ENCODE results near the gene PLEKHA5.
A peak's percentile ranks its signal among the peaks of the same experiment; 100 is the strongest.
"Not testable (repeated sequence)": the region's sequence is repeated elsewhere in the genome, so short reads cannot be mapped to it uniquely, and the experiment has no call there.

The PLEKHA5 gene

GRCh38 chr12:19129486-19130223 lies at the start of gene PLEKHA5:
PLEKHA5 (plus strand) TSS chr12:19129733; CDS start chr12:19129800, 67 bp downstream.
- DNase-seq = peak; percentile 18

- DNase-seq = no peak
Observed at GRCh38 chr12:19080918-19081317, 48.6 kb upstream of the PLEKHA5 start.

- no peak for DNase-seq
Observed at GRCh38 chr12:19082365-19082911, 47.1 kb upstream of the PLEKHA5 start.

- no peak for DNase-seq
Observed at GRCh38 chr12:19084547-19084946, 45.0 kb upstream of the PLEKHA5 start.

- DNase-seq = no peak
Observed at GRCh38 chr12:19085090-19085489, 44.4 kb upstream of the PLEKHA5 start.

- DNase-seq = peak; percentile 97
Observed at GRCh38 chr12:19088606-19089005, 40.9 kb upstream of the PLEKHA5 start.

- not testable (repeated sequence) for DNase-seq
Observed at GRCh38 chr12:19092482-19092881, 37.1 kb upstream of the PLEKHA5 start.

- DNase-seq = no peak
Observed at GRCh38 chr12:19093218-19093617, 36.3 kb upstream of the PLEKHA5 start.

GRCh38 chr12:19095331-19095730 lies 34.2 kb upstream of the PLEKHA5 start:
- no peak for DNase-seq

- DNase-seq = no peak
Observed at GRCh38 chr12:19095756-19096480, 33.6 kb upstream of the PLEKHA5 start.

- DNase-seq = peak; percentile 78
Observed at GRCh38 chr12:19105463-19105862, 24.1 kb upstream of the PLEKHA5 start.

GRCh38 chr12:19107750-19108149 lies 21.8 kb upstream of the PLEKHA5 start:
- no peak for DNase-seq

- no peak for DNase-seq
Observed at GRCh38 chr12:19110221-19110940, 19.2 kb upstream of the PLEKHA5 start.

- no peak for DNase-seq
Observed at GRCh38 chr12:19113464-19113863, 16.1 kb upstream of the PLEKHA5 start.

- DNase-seq = no peak
Observed at GRCh38 chr12:19115285-19115684, 14.2 kb upstream of the PLEKHA5 start.

- no peak for DNase-seq
Observed at GRCh38 chr12:19119440-19119839, 10.1 kb upstream of the PLEKHA5 start.

- no peak for DNase-seq
Observed at GRCh38 chr12:19120795-19121194, 8.7 kb upstream of the PLEKHA5 start.

GRCh38 chr12:19121449-19122018 lies 8.0 kb upstream of the PLEKHA5 start:
- no peak for DNase-seq

- DNase-seq = no peak
Observed at GRCh38 chr12:19125325-19125724, 4.2 kb upstream of the PLEKHA5 start.

GRCh38 chr12:19127270-19127669 lies 2.3 kb upstream of the PLEKHA5 start:
- DNase-seq = no peak

- DNase-seq = no peak
Observed at GRCh38 chr12:19128485-19128884, 1.0 kb upstream of the PLEKHA5 start.

- DNase-seq = no peak
Observed at GRCh38 chr12:19129122-19129485, 429 bp upstream of the PLEKHA5 start.
